SK-N-SH treated with all-trans-retinoic acid at 6 μM for 48 hours (cell line): Measurements from ENCODE around the gene GARIN5A.

Experiments used
- ESRRG ChIP-seq: fragments of 250-450 bp; sonication (Bioruptor Pico); IDR thresholded peaks from 2 replicates; pipeline ENCODE4 v1.6.1; 2021; ENCODE audit warnings: mild to moderate bottlenecking
- OSR1 ChIP-seq: fragments of 250-450 bp; sonication (Bioruptor Pico); IDR thresholded peaks from 2 replicates; pipeline ENCODE4 v1.8.0; 2022; ENCODE audit warnings: moderate library complexity, mild to moderate bottlenecking, inconsistent platforms
- PATZ1 ChIP-seq: fragments of 250-450 bp; sonication (Bioruptor Pico); IDR thresholded peaks from 2 replicates; pipeline ENCODE4 v1.8.0; 2020; ENCODE audit warnings: mild to moderate bottlenecking, moderate library complexity, borderline replicate concordance
- PPARA ChIP-seq: fragments of 250-450 bp; sonication (Bioruptor Pico); IDR thresholded peaks from 2 replicates; pipeline ENCODE4 v1.5.0; 2020; ENCODE audit warnings: mild to moderate bottlenecking, borderline replicate concordance
- RARB ChIP-seq: fragments of 250-450 bp; sonication (Bioruptor Pico); IDR thresholded peaks from 2 replicates; pipeline ENCODE4 v1.8.0; 2021; ENCODE audit warnings: mild to moderate bottlenecking, moderate library complexity
- ZNF8 ChIP-seq: fragments of 450-650 bp; formaldehyde crosslinking; IDR thresholded peaks from 2 replicates; pipeline ENCODE4 v1.5.0; 2020; ENCODE audit warnings: mild to moderate bottlenecking, moderate library complexity

GRCh38 chr19:50422397-50423278, 54.0 kb downstream of the GARIN5A start:
- TF ChIP-seq PATZ1 (no peak), RARB (CRISPR knock-in tag) (no peak), PPARA (CRISPR knock-in tag) (no peak), OSR1 (CRISPR knock-in tag) (no peak), ZNF8 (CRISPR knock-in tag) (no peak), ESRRG (no peak)
